Breast epithelium (tissue), 4 donors: ENCODE measurements around the gene ANKRD1. TPM values are rescaled to one million over a fixed set of nuclear protein-coding genes. Genes with fewer than 3 reads are reported as not detected.

Experiments
- DNase-seq, 2 donors: peaks; one replicate each; pipeline ENCODE4 v3.0.0-alpha.2; 2019; ENCODE audit warnings: low spot score in 2 of 2
- H3K27ac ChIP-seq, 2 donors: fragments of 200-600 bp; sonication (generic) in 1 of 2; one replicate each; pipeline ENCODE4 v1.5.1; 2016 to 2019; ENCODE audit warnings: mild to moderate bottlenecking in 1 of 2
- H3K27me3 ChIP-seq, 2 donors: fragments of 200-600 bp; sonication (generic) in 1 of 2; one replicate each; pipeline versions ENCODE4 v1.5.1 to v1.6.0; 2017 to 2019; ENCODE audit warnings: control low read depth in 1 of 2, mild to moderate bottlenecking in 1 of 2
- H3K36me3 ChIP-seq: fragments of 200-600 bp; one replicate; pipeline ENCODE4 v1.5.1; 2019
- H3K4me1 ChIP-seq, 2 donors: fragments of 200-600 bp; sonication (generic); one replicate each; pipeline ENCODE4 v1.5.1; 2016 to 2019; ENCODE audit warnings: control low read depth in 1 of 2
- H3K4me3 ChIP-seq, 3 donors: fragments of 200-600 bp; sonication (generic); 1 replicate in 2 of 3; 2 replicates in 1 of 3; pipeline ENCODE4 v1.5.1; 2016 to 2019; ENCODE audit warnings: mild to moderate bottlenecking in 3 of 3, moderate library complexity in 2 of 3
- H3K9me3 ChIP-seq, 2 donors: fragments of 200-600 bp; sonication (generic) in 1 of 2; one replicate each; pipeline ENCODE4 v1.5.1; 2016 to 2019; ENCODE audit warnings: control low read depth in 1 of 2
- CTCF ChIP-seq, 3 donors: fragments of 450-650 bp; IDR thresholded peaks; one replicate each; pipeline ENCODE4 v1.5.1; 2016 to 2017; ENCODE audit warnings: antibody characterized with exemption in 3 of 3, mild to moderate bottlenecking in 3 of 3, moderate library complexity in 3 of 3
- POLR2A ChIP-seq: fragments of 450-650 bp; IDR thresholded peaks from one replicate; pipeline ENCODE4 v1.6.1; 2016; ENCODE audit warnings: antibody characterized with exemption, mild to moderate bottlenecking, moderate library complexity
- POLR2AphosphoS5 ChIP-seq, 3 donors: sonication (generic); formaldehyde crosslinking; IDR thresholded peaks; one replicate each; pipeline ENCODE4 v1.6.1; 2017; ENCODE audit warnings: antibody characterized with exemption in 3 of 3
- intact Hi-C: fragments of 100-400 bp; cut with DNase I; formaldehyde crosslinking; loops from one replicate; pipeline ENCODE4 v1.15.1; 2023; ENCODE audit warnings: low total_unique reads
- total RNA-seq, 3 donors: library from RNA; depleted of rRNA; stranded (reverse); fragments of >200 nt; gene quantifications; one replicate each; pipeline ENCODE4 v1.1.0, GENCODE V29; 2016

Gene ANKRD1
- total RNA-seq, 3 donors from 2014 or later: 0.32 to 0.66 TPM; not detected in 1

DNA sequence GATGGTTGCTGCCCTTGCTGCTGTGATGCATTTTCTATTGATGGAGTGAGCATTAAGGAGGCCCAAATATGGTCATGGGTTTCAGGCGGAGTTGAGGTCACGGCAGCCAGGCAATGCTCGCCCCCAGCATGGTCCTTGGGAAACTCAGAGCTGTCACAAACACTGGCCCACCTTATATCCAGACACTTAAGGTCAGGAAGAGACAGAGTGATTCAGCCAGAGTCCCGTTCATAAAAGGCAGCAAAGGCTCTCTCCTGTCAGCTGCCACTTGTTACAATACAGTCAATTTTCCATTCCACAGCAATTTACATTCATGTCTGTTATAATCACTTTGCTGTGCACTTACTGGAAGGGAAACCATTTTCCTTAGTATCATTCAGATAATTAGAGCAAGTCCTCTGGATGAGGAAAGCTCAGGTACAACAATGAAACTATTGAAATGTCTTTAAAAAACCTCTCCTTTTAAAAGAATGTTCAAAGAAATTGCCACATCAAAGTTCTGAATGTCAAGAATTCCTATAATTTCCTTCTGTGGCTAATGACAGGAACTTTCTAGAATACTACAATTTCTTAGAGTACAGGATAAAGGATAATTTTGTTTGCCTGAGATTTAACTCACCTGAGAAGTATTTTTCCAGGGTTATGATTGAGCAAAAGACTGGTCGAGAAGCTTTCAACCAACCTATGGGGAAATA lies 14.8 kb upstream of the ANKRD1 start:
- Histone ChIP-seq H3K9me3 (no peaks in the 10 kb centered on the region), H3K27ac (peak overlapping the region; percentile 82 to 89), H3K4me1 (peaks cover 0 to 4% of the 10 kb centered on the region in 2 donors), H3K36me3 (no peaks in the 10 kb centered on the region), H3K4me3 (no peak overlapping the region), H3K27me3 (no peaks in the 10 kb centered on the region)
- no peak for DNase-seq
- TF ChIP-seq POLR2AphosphoS5 (IDR thresholded peaks at IDR 0.05): no peak
- no peak for TF ChIP-seq POLR2A
- TF ChIP-seq CTCF (IDR thresholded peaks at IDR 0.05): no peak
- intact Hi-C loops: no loop called here

- H3K9me3 ChIP-seq: no peaks in the 10 kb centered on the region
- H3K4me3 ChIP-seq: no peak overlapping the region
- no peaks in the 10 kb centered on the region for H3K27me3 ChIP-seq
- H3K4me1 ChIP-seq: peaks cover 0 to 9% of the 10 kb centered on the region in 2 donors
- TF ChIP-seq POLR2A (no peak), CTCF (IDR thresholded peaks at IDR 0.05) (no peak), POLR2AphosphoS5 (IDR thresholded peaks at IDR 0.05) (peak in 1 of 3 donors; percentile 10)
- H3K36me3 ChIP-seq: no peaks in the 10 kb centered on the region
- peak in 1 of 2 donors; percentile 70 for DNase-seq
- intact Hi-C loops: no loop called here
- H3K27ac ChIP-seq: peak overlapping the region; percentile 62 to 87
Observed at GRCh38 chr10:90930971-90931871, 10.3 kb upstream of the ANKRD1 start.

DNA sequence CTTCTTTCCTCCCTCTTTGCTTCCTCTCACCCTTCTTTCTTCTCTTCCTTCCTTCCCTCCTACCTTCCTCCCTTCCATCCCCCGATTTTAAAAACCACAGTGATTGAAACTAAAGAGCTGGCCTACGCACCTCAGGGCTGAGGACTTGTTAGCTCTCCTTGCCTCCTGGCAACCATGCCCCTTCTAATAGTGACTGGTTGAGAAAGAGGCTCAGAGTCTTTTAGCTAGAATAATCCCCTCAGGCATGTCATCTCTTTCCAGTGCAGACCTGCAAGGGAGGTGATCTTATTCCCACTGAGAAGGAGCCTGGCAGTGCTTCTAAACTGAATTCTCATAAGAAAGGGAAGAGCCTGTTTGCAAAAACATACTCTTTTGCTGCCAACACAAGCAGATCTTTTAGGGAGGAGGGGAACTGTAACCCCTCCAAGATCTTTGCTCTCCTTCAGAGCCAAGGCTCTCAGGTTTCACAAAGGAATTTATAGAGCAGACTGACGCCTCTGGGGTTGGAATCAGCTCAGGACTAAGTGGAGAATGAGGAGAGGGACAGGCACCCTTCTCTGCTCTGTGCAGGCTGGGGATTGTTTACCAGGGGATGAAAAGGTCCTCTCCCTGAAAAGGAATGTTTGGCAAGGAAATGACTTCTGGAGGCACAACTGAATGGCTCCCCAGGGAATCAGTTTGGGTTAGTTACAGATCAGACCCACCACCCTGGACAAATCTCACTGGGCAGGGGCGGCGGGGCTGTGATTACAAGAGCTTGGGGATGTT lies 9.4 kb upstream of the ANKRD1 start:
- Histone ChIP-seq H3K4me1 (peaks cover 0 to 9% of the 10 kb centered on the region in 2 donors), H3K27me3 (no peaks in the 10 kb centered on the region), H3K36me3 (no peaks in the 10 kb centered on the region), H3K4me3 (no peak overlapping the region), H3K9me3 (no peaks in the 10 kb centered on the region), H3K27ac (peak overlapping the region; percentile 62 to 87)
- TF ChIP-seq CTCF (IDR thresholded peaks at IDR 0.05): no peak
- no peak for TF ChIP-seq POLR2A
- no peak for TF ChIP-seq POLR2AphosphoS5 (IDR thresholded peaks at IDR 0.05)
- intact Hi-C loops: no loop called here
- peak in 1 of 2 donors; percentile 65 for DNase-seq

GRCh38 chr10:90929179-90929578 lies 8.3 kb upstream of the ANKRD1 start:
- Histone ChIP-seq H3K36me3 (no peaks in the 10 kb centered on the region), H3K4me3 (no peak overlapping the region), H3K4me1 (peaks cover 0 to 9% of the 10 kb centered on the region in 2 donors), H3K9me3 (no peaks in the 10 kb centered on the region), H3K27me3 (no peaks in the 10 kb centered on the region), H3K27ac (peak overlapping the region; percentile 62 to 87)
- no peak for DNase-seq
- intact Hi-C loops: no loop called here
- TF ChIP-seq POLR2A (no peak), CTCF (IDR thresholded peaks at IDR 0.05) (no peak), POLR2AphosphoS5 (IDR thresholded peaks at IDR 0.05) (no peak)
